BJ (cell line): Measurements from ENCODE around the gene KIF7. TPM values are rescaled to one million over a fixed set of nuclear protein-coding genes. Genes with fewer than 3 reads are reported as not detected.

Source experiments
- CTCF ChIA-PET: fragments of 350-600 bp; formaldehyde crosslinking; extraction: SDS; loops from one replicate; lab custom pipeline; 2021; ENCODE audit warnings: antibody characterized with exemption, inconsistent platforms; lab: Yijun Ruan, JAX
- POLR2A ChIA-PET: fragments of 300-600 bp; sonication (Branson Sonifier 250); formaldehyde crosslinking; extraction: SDS; loops from one replicate; lab custom pipeline; 2021; ENCODE audit warnings: antibody characterized with exemption; lab: Charles Lee
- DNase-seq: peaks from one replicate; pipeline ENCODE4 v3.0.0-alpha.2; 2011; ENCODE audit warnings: low read depth
- H3K27me3 ChIP-seq: 2 replicates; pipeline ENCODE4 v1.6.0; 2011; ENCODE audit warnings: low read length; ENCODE audit not compliant: control insufficient read depth, insufficient read depth
- H3K36me3 ChIP-seq: 2 replicates; pipeline ENCODE4 v1.5.1; 2011; ENCODE audit warnings: low read length; ENCODE audit not compliant: control insufficient read depth, insufficient read depth
- H3K4me3 ChIP-seq: 2 replicates; pipeline ENCODE4 v1.5.1; 2011; ENCODE audit warnings: low read depth, mild to moderate bottlenecking, control low read depth, low read length
- polyA plus RNA-seq: library from polyadenylated mRNA; depleted of rRNA; stranded (reverse); fragments of >200 nt; gene quantifications from 2 replicates; pipeline ENCODE4 v1.2.3, GENCODE V29; 2011
- TF ChIP-seq, protein P1 (sequence below): IDR thresholded peaks from 2 replicates; pipeline ENCODE4 v1.5.1; 2011; ENCODE audit warnings: low read depth, mild to moderate bottlenecking, control low read depth, inconsistent platforms, low read length, moderate library complexity; ENCODE audit not compliant: insufficient read depth

The KIF7 gene
- polyA plus RNA-seq, 1 experiment = 7.5 TPM

DNA sequence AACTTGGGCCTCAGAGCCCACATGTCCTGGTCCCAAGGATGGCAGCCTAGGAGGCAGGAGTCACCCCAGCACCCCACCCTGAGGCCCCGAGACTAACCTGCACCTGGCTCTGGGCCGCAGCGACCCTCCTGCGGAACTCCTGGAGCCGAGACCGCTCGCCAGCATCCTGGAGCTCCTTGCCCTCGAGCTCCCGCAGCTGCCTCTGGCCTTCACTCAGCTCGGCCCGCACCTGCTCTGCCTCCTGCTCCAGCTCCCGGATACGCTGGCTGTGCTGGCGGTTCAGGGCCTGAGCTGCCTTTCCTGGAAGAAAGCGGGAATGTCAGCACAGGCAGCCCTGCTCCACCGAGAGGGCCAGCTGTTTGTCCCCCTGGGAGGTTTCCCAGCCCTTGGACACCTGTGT, 13.2 kb downstream of the KIF7 start:
- peaks cover 17% of the 10 kb centered on the region for H3K36me3 ChIP-seq
- POLR2A ChIA-PET = no interaction called here

DNA sequence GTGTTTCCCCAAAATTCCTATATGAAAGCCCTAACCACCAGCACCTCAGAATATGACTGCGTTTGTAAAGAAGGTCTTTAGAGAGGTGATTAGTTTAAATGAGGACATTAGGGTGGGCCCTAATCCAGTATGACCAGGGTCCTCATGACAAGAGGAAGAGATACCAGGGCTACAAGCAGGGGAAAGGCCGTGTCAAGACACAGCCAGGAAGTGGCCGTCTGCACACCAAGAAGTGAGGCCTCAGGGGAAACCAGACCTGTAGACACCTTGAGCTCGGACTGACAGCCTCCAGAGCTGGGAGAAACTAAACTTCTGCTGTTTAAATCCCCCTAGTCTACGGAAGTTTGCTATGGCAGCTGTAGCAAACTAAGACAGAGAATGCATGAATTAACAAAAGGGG, 14.2 kb downstream of the KIF7 start:
- TF ChIP-seq, protein P1, sequence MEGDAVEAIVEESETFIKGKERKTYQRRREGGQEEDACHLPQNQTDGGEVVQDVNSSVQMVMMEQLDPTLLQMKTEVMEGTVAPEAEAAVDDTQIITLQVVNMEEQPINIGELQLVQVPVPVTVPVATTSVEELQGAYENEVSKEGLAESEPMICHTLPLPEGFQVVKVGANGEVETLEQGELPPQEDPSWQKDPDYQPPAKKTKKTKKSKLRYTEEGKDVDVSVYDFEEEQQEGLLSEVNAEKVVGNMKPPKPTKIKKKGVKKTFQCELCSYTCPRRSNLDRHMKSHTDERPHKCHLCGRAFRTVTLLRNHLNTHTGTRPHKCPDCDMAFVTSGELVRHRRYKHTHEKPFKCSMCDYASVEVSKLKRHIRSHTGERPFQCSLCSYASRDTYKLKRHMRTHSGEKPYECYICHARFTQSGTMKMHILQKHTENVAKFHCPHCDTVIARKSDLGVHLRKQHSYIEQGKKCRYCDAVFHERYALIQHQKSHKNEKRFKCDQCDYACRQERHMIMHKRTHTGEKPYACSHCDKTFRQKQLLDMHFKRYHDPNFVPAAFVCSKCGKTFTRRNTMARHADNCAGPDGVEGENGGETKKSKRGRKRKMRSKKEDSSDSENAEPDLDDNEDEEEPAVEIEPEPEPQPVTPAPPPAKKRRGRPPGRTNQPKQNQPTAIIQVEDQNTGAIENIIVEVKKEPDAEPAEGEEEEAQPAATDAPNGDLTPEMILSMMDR = no peak
- POLR2A ChIA-PET = no interaction called here
- Histone ChIP-seq H3K36me3 (peaks cover 15% of the 10 kb centered on the region), H3K27me3 (no peaks in the 10 kb centered on the region), H3K4me3 (no peak overlapping the region)
- DNase-seq = no peak
- CTCF ChIA-PET = interaction anchor here (0.7 to 1.5 kb wide), 2 partner anchors 161 to 247 kb away, joined by 3 read pairs; no protein-coding TSS in a partner anchor

More for the DNA sequence above, 13.2 kb downstream of the KIF7 start:
- CTCF ChIA-PET = interaction anchor here (1.5 kb wide), 1 partner anchor 246 kb away, joined by 3 read pairs; no protein-coding TSS in a partner anchor
- Histone ChIP-seq H3K27me3 (no peaks in the 10 kb centered on the region), H3K4me3 (no peak overlapping the region)
- TF ChIP-seq, protein P1 = no peak
- DNase-seq = no peak

DNA sequence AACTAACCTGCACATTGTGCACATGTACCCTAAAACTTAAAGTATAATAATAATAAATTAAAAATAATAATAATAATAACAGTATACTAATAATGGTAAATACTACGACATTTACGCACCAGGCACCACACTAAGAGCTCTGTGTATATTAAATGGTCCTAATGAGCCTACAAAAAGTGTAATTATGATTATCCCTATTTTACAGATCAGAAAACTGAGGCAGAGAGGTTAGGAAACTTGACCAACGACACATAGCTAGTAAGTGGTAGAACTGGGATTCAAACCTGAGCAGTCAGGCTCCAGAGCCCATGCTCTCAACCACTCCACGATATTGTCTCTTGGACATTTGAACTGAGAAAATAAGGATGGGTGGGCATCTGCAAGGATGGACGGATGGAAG, 15.0 kb downstream of the KIF7 start:
- TF ChIP-seq, protein P1 = no peak
- H3K27me3 ChIP-seq = no peaks in the 10 kb centered on the region
- POLR2A ChIA-PET = no interaction called here
- no peak for DNase-seq
- peaks cover 9% of the 10 kb centered on the region for H3K36me3 ChIP-seq
- CTCF ChIA-PET = no interaction called here
- H3K4me3 ChIP-seq = no peak overlapping the region

DNA sequence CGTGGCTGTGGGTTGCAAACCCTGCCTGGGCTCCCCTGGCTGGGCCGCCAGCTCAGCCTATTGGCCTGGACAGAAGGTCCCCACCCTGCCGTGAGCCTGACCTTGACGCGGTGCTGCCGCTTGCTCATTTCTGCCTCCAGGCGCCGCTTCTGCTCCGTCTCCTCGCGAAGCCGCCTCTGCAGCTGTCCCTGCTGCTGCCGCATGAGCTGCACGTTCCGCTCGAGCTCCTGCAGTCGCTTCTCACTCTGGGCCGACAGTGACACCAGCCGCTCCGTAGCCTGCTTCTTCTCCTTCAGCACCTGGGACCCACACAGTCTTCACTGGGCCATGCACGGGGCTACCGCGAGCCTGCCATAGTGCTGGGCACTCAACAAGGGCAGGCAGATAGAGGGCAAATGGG, 21.7 kb downstream of the KIF7 start:
- TF ChIP-seq, protein P1 = no peak
- no peak for DNase-seq
- CTCF ChIA-PET = interaction anchor here (1.2 kb wide), 1 partner anchor 14 kb away, joined by 3 read pairs; no protein-coding TSS in a partner anchor
- Histone ChIP-seq H3K36me3 (peaks cover 40% of the 10 kb centered on the region), H3K27me3 (no peaks in the 10 kb centered on the region), H3K4me3 (no peak overlapping the region)
- POLR2A ChIA-PET = no interaction called here

DNA sequence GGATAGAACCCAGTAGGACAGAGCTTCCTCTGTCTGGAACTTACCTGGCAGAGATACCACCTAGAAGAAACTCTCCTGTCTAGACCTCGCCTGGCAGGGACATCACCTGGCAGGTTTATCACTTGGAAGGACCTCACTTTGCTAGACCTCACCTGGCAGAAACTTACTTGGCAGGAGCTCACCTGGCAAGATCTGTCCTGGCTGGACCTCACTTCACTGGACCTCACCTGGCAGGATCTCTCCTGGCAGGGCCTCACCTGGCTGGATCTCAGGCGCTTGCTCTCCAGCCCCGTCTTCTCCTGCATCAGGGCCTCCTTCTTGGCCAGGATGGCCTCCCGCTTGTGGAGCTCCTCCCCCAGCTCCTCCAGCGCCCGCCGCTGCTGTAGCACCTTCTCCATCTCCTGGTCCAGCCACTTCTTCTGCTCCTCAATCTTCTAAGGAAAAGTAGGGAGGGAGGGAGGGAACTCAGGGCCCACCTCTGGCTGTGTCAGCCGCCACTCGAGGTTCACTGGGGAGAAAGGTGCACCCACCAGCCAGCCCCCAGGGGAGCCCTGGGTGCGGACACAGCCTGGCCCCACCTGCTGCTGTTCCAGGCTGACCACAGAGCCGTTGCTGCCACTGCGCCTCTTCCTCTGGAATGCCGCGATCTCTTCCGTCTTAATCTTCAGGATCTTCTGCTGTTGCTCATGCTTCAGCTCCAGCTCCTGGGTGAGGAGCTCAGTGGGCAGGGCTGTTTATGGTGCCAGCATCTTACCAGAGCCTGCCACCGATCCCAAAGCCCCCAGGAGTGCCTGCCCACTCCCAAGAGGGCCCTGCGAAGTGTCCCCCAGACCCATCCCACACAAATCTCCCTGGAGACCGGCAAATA, 22.5 kb downstream of the KIF7 start:
- no peak for DNase-seq
- ChIA-PET CTCF (interaction anchor here (1.2 kb wide), 1 partner anchor 15 kb away, joined by 3 read pairs; no protein-coding TSS in a partner anchor), POLR2A (no interaction called here)
- no peak overlapping the region for H3K4me3 ChIP-seq
- no peaks in the 10 kb centered on the region for H3K27me3 ChIP-seq
- H3K36me3 ChIP-seq = peaks cover 45% of the 10 kb centered on the region
- TF ChIP-seq, protein P1 = no peak
